ENCODE results near the gene ZFHX2. TPM values are rescaled to one million over a fixed set of nuclear protein-coding genes. Genes with fewer than 3 reads are reported as not detected.
A peak's percentile ranks its signal among the peaks of the same experiment; 100 is the strongest.

Gene ZFHX2
- total and polyA plus RNA-seq, 2 of the 4 experiments (the other 2 are of a cell fraction), result 0.18 to 0.53 TPM

DNA sequence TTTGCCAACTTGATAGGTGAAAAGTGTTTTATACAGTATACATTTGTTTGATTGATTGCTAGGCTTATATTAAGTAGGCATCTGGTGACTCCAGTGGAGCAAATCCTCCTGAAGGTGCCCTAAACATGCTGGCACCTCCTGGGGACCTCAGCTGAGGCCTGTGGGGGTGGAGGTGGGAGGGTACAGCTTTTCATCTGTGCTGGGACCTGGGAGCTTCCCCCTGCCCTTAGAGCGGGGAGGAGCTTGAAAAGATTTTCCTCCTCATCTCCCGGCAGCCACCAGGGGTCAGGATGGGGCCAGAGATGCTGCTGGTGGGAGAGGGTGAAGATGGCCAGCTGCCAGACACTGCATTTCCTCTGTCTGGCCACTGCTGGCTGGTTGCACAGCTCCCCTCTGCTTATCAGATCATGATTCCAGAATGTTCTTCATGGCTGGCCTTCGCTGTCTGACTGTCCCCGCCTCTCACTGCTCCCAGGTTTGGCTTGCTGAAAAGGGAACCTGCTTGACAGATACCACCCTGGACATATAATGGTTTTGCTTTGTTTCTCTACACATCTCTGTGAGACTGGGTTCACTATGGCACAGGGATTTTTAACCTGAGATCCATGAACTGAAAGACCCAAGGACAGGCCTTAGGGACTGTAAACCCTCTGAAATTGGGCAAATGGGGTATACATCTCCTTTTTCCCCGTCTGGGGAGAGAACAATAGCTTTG is 37.5 kb upstream of the ZFHX2 start:
- WGBS, 2 experiments (ENCODE audit: extremely low coverage in 2 of 2, insufficient read length in 1 of 2), result 0% methylated on average over 2 of the region's 5 CpGs; no CpG with 5 or more reads in 1 of the 2 experiments
- Histone ChIP-seq H3K9ac (ENCODE audit: low read depth, low read length) (no peak overlapping the region), H3K4ac (ENCODE audit: low read depth, low read length) (no peak overlapping the region), H4K20me1 (ENCODE audit: insufficient read depth, low read length) (no peaks in the 10 kb centered on the region), H4K5ac (ENCODE audit: low read depth, low read length) (no peak overlapping the region), H3K79me1 (ENCODE audit: low read depth in 1 of 2, low read length in 2 of 2) (no peaks in the 10 kb centered on the region), H2BK5ac (ENCODE audit: low read depth, low read length, poor library complexity, severe bottlenecking) (no peak overlapping the region), H3K23ac (ENCODE audit: low read depth, low read length) (no peak overlapping the region), H3K36me3 (ENCODE audit: control insufficient read depth, insufficient read depth, low read length) (no peaks in the 10 kb centered on the region), H3K56ac (ENCODE audit: extremely low read depth, insufficient read depth, low read length) (no peak overlapping the region), H3K4me2 (ENCODE audit: low read depth, low read length) (no peak overlapping the region), H2BK15ac (ENCODE audit: low read depth, low read length) (no peak overlapping the region), H3K27ac (ENCODE audit: insufficient read depth, low read length) (no peak overlapping the region), H3K4me1 (ENCODE audit: control insufficient read depth, insufficient read depth, low read length) (no peaks in the 10 kb centered on the region), H2BK20ac (ENCODE audit: low read depth, low read length) (no peak overlapping the region), H2AFZ (replicated peaks; ENCODE audit: low read length, poor library complexity) (peak overlapping the region; percentile 35), H2AK9ac (replicated peaks; ENCODE audit: low read depth, low read length, poor library complexity) (no peak overlapping the region), H3K4me3 (ENCODE audit: insufficient read depth, low read depth, low read length) (no peak overlapping the region), H3K14ac (replicated peaks; ENCODE audit: low read depth, low read length) (no peak overlapping the region), H2AK5ac (ENCODE audit: low read depth, low read length) (no peak overlapping the region), H4K91ac (ENCODE audit: insufficient read depth, low read depth, low read length) (no peak overlapping the region), H4K8ac (ENCODE audit: low read depth in 2 of 2, low read length in 2 of 2) (no peak overlapping the region), H3K18ac (ENCODE audit: low read depth, low read length) (no peak overlapping the region), H3K27me3 (ENCODE audit: control insufficient read depth, insufficient read depth, low read length) (no peaks in the 10 kb centered on the region), H3K9me3 (ENCODE audit: control insufficient read depth, insufficient read depth, low read length) (no peaks in the 10 kb centered on the region), H2BK120ac (ENCODE audit: low read depth, low read length) (no peak overlapping the region), H3K9me1 (ENCODE audit: insufficient read depth, low read length) (no peaks in the 10 kb centered on the region)
- BruUV-seq (replicated peaks), result no TSS peak
- CTCF ChIA-PET, result interaction anchor here (0.6 to 1.3 kb wide), 12 partner anchors 8 to 361 kb away, joined by 3 to 10 read pairs (median 3); no protein-coding TSS in a partner anchor
- dilution Hi-C loops (cut with HindIII; ENCODE audit: low sequenced_read_pairs, unreplicated experiment) (no loop called here), intact Hi-C loops (cut with micrococcal nuclease) (loop anchor here (1.0 to 2.0 kb wide), 3 partner anchors 44 to 340 kb away; no protein-coding TSS in a partner anchor), in situ Hi-C loops (cut with MboI; ENCODE audit: low sequenced_read_pairs) (no loop called here)
- POLR2A ChIA-PET (ENCODE audit: unreplicated experiment), result no interaction called here
- peak; percentile 100 for ATAC-seq (ENCODE audit: low read depth)
- TF ChIP-seq MXI1 (IDR thresholded peaks at IDR 0.05; ENCODE audit: borderline replicate concordance, low read depth, low read length), result no peak
- peak; percentile 78 for TF ChIP-seq RAD21 (IDR thresholded peaks at IDR 0.05; ENCODE audit: low read length)
- no peak for TF ChIP-seq NFE2L2 (IDR thresholded peaks at IDR 0.05; ENCODE audit: low read depth, low read length)
- TF ChIP-seq USF2 (IDR thresholded peaks at IDR 0.05; ENCODE audit: low read depth, low read length), result no peak
- peak; percentile 87 for TF ChIP-seq CTCF (conservative IDR thresholded peaks at IDR 0.05; ENCODE audit: low read depth, low read length)
- no peak for TF ChIP-seq RCOR1 (IDR thresholded peaks at IDR 0.05; ENCODE audit: insufficient replicate concordance, low read length)
- 0 out of 2 replicates have a peak, but pooled peaks have one; percentile 23 for TF ChIP-seq MAZ (IDR thresholded peaks at IDR 0.05; ENCODE audit: borderline replicate concordance, low read depth, low read length)
- peak; percentile 67 for TF ChIP-seq SMC3 (IDR thresholded peaks at IDR 0.05; ENCODE audit: low read depth, low read length)
- TF ChIP-seq ELK1 (IDR thresholded peaks at IDR 0.05; ENCODE audit: borderline replicate concordance, low read depth, low read length), result no peak
- no peak for TF ChIP-seq CEBPB (IDR thresholded peaks at IDR 0.05; ENCODE audit: low read depth, low read length)
- peak; percentile 84 for DNase-seq
